Nephron (organoid): ENCODE measurements around the gene PIK3R1.

ENCODE experiments used
- H3K27ac Mint-ChIP-seq, 3 experiments: 2 replicates each; pipeline ENCODE4 v1.8.0; 2020; ENCODE audit warnings: mixed read lengths in 3 of 3, mild to moderate bottlenecking in 2 of 3, moderate library complexity in 1 of 3
- H3K27me3 Mint-ChIP-seq: 2 replicates; pipeline ENCODE4 v1.8.0; 2021; ENCODE audit warnings: low read depth, mild to moderate bottlenecking, moderate library complexity, mixed read lengths
- H3K36me3 Mint-ChIP-seq: 2 replicates; pipeline ENCODE4 v1.8.0; 2020; ENCODE audit warnings: low read depth, mixed read lengths
- H3K4me1 Mint-ChIP-seq: 2 replicates; pipeline ENCODE4 v1.8.0; 2020; ENCODE audit warnings: mixed read lengths
- H3K4me3 Mint-ChIP-seq, 3 experiments: 2 replicates each; pipeline ENCODE4 v1.8.0; 2020; ENCODE audit warnings: mild to moderate bottlenecking in 3 of 3, mixed read lengths in 3 of 3, moderate library complexity in 2 of 3
- H3K9me3 Mint-ChIP-seq: 2 replicates; pipeline ENCODE4 v1.8.0; 2020; ENCODE audit warnings: mixed read lengths
- TF ChIP-seq, protein P1 (sequence below), 3 experiments: fragments of 200-600 bp; sonication (generic); IDR thresholded peaks; one replicate each; pipeline ENCODE4 v1.5.0; 2021; ENCODE audit warnings: antibody characterized with exemption in 3 of 3; ENCODE audit not compliant: unreplicated experiment in 3 of 3

PIK3R1 gene

DNA sequence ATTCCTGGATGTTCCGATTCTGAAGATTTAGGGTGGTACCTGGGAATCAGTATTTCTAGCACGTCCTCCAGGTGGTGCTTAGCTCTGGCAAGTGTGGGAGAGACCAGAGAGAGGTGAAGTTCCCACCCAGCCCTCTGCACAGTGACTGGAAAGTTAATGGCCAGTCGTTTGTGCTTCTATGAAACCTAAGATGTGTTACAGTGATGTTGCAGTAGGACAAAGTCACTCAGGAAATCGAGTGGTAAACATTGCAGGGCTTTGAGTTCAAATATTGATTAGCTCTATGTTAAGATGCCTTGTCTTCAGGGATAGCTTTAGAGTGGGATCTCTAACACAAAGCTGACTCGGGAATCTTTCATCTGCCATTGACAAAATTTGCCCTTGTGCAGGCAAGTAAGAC lies 55.6 kb downstream of the PIK3R1 start:
- TF ChIP-seq, protein P1, sequence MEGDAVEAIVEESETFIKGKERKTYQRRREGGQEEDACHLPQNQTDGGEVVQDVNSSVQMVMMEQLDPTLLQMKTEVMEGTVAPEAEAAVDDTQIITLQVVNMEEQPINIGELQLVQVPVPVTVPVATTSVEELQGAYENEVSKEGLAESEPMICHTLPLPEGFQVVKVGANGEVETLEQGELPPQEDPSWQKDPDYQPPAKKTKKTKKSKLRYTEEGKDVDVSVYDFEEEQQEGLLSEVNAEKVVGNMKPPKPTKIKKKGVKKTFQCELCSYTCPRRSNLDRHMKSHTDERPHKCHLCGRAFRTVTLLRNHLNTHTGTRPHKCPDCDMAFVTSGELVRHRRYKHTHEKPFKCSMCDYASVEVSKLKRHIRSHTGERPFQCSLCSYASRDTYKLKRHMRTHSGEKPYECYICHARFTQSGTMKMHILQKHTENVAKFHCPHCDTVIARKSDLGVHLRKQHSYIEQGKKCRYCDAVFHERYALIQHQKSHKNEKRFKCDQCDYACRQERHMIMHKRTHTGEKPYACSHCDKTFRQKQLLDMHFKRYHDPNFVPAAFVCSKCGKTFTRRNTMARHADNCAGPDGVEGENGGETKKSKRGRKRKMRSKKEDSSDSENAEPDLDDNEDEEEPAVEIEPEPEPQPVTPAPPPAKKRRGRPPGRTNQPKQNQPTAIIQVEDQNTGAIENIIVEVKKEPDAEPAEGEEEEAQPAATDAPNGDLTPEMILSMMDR (IDR thresholded peaks at IDR 0.05; ENCODE audit: unreplicated experiment in 3 of 3), result no peak
- H3K27ac Mint-ChIP-seq, result peak overlapping the region in 1 of 3 experiments; percentile 5
- H3K36me3 Mint-ChIP-seq, result peaks cover 25% of the 10 kb centered on the region
- H3K4me1 Mint-ChIP-seq, result peaks cover 66% of the 10 kb centered on the region
- H3K4me3 Mint-ChIP-seq, result no peak overlapping the region
- no peaks in the 10 kb centered on the region for H3K9me3 Mint-ChIP-seq
- H3K27me3 Mint-ChIP-seq, result no peaks in the 10 kb centered on the region

DNA sequence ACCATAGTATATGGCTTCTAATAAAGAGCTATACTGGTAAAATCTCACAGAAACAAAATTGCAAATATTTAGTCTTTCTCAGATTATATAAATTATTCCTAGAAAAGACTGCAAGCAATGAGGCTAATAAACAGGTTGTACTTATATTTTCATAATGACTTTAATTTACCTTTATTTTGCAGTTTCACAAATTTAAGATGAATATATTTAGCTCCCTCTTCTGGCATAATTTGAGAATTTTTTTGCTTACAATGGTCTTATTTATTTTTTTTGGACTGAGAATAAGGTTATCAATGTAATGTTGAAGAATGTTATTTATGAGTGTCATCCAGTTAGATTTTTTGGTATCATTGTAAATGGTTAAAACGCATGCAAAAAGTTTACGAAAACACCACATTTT lies 56.7 kb downstream of the PIK3R1 start:
- no peak overlapping the region for H3K4me3 Mint-ChIP-seq
- peak overlapping the region in 2 of 3 experiments; percentile 28 to 33 for H3K27ac Mint-ChIP-seq
- peaks cover 54% of the 10 kb centered on the region for H3K4me1 Mint-ChIP-seq
- no peaks in the 10 kb centered on the region for H3K9me3 Mint-ChIP-seq
- TF ChIP-seq, protein P1 (IDR thresholded peaks at IDR 0.05; ENCODE audit: unreplicated experiment in 3 of 3), result peak; percentile 35 to 47 (median 45)
- no peaks in the 10 kb centered on the region for H3K27me3 Mint-ChIP-seq
- H3K36me3 Mint-ChIP-seq, result peaks cover 35% of the 10 kb centered on the region

DNA sequence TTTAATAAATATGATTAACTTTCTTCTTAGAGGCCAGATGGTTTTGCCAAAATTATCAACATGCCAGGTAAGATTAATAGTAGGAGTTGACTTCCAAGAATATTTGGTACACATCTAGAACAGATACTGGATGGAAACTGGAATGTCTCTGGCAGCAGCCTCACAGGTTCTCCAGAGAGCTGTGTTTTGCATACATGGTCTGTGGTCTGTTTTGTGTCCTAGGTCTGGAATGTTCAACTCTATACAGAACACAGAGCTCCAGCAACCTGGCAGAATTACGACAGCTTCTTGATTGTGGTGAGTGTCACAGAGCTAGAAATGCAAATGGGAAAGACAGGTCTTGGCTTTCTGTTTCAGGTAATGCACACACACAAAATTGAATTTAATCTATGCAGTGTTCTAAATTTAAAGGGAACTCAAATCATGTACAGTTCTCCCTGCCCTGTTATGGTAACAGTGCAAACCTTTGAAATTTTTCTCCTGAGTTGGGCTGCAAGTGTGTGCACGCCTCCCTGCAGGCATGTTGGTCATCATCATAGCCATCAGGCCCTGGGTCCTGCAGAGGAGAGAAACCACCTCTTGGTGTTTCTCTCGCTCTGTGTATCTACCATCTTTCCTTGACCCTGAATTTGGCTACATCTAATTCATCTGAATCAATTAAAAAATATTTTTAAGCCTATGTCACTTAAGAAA lies 58.3 kb downstream of the PIK3R1 start:
- Mint-ChIP-seq H3K9me3 (no peaks in the 10 kb centered on the region), H3K36me3 (peaks cover 47% of the 10 kb centered on the region), H3K27me3 (no peaks in the 10 kb centered on the region), H3K4me1 (peaks cover 41% of the 10 kb centered on the region), H3K4me3 (no peak overlapping the region), H3K27ac (peak overlapping the region; percentile 31 to 87 (median 83))
- TF ChIP-seq, protein P1 (IDR thresholded peaks at IDR 0.05; ENCODE audit: unreplicated experiment in 3 of 3), result no peak

DNA sequence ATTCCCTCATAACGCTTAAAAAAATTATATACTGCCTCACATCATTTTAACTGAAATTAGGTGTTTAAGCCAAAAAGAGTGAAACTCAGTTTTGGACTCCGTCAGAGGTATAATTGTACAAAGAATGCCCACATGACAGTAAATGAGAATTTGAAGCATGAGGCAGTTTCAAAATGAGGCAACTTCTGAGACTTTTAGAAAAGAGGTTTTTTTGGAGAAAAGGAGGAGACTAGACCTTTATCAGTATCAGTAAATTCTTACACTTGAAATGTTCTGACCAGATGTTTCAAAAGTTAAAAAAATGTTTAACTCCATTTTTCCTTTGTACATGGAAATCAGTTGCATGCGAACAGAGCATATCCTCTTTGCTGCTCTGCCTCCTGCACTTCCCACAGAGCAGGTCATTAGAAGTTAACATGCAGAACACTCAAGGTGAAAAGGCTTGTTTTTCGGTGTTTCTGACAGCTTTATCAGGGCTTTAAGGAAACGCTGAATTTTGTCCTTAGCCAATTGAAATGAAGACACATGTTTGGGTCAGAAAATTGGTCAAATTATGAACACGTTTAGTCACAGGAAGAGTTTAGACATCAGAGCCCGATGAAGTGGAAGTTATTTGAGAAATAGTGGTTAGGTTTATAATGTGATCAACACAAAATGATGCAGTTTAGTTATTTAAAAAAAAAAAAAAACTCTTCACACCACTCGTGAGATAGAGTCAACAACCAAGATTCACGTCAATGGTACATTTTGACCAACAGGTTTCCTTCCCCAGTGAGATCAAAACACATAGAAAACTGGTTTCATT lies 59.5 kb downstream of the PIK3R1 start:
- no peaks in the 10 kb centered on the region for H3K27me3 Mint-ChIP-seq
- no peaks in the 10 kb centered on the region for H3K9me3 Mint-ChIP-seq
- H3K4me1 Mint-ChIP-seq, result peaks cover 39% of the 10 kb centered on the region
- no peak overlapping the region for H3K4me3 Mint-ChIP-seq
- TF ChIP-seq, protein P1 (IDR thresholded peaks at IDR 0.05; ENCODE audit: unreplicated experiment in 3 of 3), result no peak
- peak overlapping the region in 2 of 3 experiments; percentile 83 to 89 for H3K27ac Mint-ChIP-seq
- peaks cover 59% of the 10 kb centered on the region for H3K36me3 Mint-ChIP-seq

DNA sequence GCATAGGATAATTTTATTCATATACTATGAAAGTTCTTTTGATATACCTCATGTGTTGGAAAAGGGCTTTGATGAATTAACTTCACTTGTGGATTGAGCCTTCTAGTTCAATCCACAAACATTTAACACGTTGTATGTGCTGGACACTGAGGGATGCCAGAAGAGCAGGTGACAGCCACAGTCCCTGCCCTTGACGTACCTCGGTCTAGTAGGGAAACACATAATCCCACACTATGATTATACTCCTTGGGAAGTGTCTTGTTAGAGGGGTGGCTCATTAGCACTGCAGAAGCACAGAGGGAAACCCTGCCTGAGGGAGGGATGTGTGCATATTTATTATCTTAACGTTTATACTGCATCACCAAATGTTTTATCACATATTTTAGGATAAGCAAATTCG lies 61.2 kb downstream of the PIK3R1 start:
- Mint-ChIP-seq H3K27me3 (no peaks in the 10 kb centered on the region), H3K4me1 (peaks cover 30% of the 10 kb centered on the region), H3K4me3 (no peak overlapping the region), H3K27ac (peak overlapping the region in 1 of 3 experiments; percentile 12), H3K9me3 (no peaks in the 10 kb centered on the region), H3K36me3 (peaks cover 74% of the 10 kb centered on the region)
- TF ChIP-seq, protein P1 (IDR thresholded peaks at IDR 0.05; ENCODE audit: unreplicated experiment in 3 of 3), result no peak
